ENCODE results near the gene UBAC1. TPM values are rescaled to one million over a fixed set of nuclear protein-coding genes. Genes with fewer than 3 reads are reported as not detected.
"Not testable (repeated sequence)": the region's sequence is repeated elsewhere in the genome, so short reads cannot be mapped to it uniquely, and the experiment has no call there.

UBAC1 gene
- total RNA-seq, 1 experiment from 2014 or later: 55.6 TPM

DNA sequence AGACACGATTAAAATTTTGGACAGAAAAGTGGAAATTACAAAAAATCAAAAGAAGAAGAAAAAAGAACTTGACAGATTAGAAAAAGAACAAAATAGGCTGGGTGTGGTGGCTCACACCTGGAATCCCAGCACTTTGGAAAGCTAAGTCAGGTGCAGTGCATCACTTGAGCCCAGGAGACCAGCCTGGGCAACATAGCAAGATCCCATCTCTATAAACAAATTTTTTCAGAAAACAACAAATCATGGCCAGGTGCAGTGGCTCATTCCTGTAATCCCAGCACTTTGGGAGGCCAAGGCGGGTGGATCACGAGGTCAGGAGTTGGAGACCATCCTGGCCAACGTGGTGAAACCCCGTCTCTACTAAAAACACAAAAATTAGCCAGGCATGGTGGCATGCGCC, 68.8 kb downstream of the UBAC1 start:
- ATAC-seq: not testable (repeated sequence)
- peaks cover 81% of the 10 kb centered on the region for H3K4me1 Mint-ChIP-seq
- CTCF ChIA-PET: interaction anchor here (0.7 kb wide), 1 partner anchor 227 kb away, joined by 3 read pairs; no protein-coding TSS in a partner anchor

DNA sequence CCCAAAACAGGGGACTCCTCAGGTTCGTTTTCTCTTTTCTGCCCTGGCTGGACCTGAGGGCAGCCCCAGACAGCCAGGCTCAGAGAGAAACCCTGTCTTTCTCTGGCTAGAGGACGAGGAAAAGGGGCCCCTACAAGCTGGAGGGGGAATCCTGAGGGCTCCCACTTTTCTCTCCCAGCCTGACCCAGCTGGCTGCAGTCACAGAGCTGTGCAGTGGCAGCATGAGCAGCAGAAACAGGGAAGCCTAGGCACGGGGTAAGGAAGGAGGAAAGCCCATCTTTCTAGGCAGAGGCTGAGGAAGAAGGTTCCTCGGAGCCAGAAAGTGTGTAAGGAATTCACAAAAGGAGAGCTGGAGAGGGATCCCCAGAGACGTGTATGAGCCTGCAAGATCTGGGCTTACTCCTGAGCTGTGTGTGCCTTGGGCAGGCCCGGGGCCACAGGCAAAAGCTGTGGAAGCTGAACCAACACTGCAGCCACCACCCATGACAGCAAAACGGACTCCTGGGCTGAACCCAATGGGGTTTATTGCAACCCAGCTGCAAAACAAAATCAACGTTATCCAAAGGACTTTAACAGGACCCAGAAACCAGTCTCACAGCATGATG, 70.0 kb downstream of the UBAC1 start:
- peaks cover 91% of the 10 kb centered on the region for H3K4me1 Mint-ChIP-seq
- ChIA-PET POLR2A (no interaction called here), CTCF (no interaction called here)
- no peaks in the 10 kb centered on the region; the same call in 1 of the 2 replicates for H3K9me3 Mint-ChIP-seq
- no peak for DNase-seq (ENCODE audit: low spot score)
- H3K27me3 Mint-ChIP-seq (ENCODE audit: low read depth): no peaks in the 10 kb centered on the region; the same call in 1 of the 2 replicates
- no peak for ATAC-seq
- H3K4me3 Mint-ChIP-seq: no peak overlapping the region
- H3K36me3 Mint-ChIP-seq: no peaks in the 10 kb centered on the region
- peak overlapping the region; percentile 87 for H3K27ac Mint-ChIP-seq
- TF ChIP-seq JAZF1 (CRISPR knock-in tag; IDR thresholded peaks at IDR 0.05) (no peak), NR2C2 (CRISPR knock-in tag; IDR thresholded peaks at IDR 0.05) (no peak), ZNF263 (CRISPR knock-in tag; IDR thresholded peaks at IDR 0.05; ENCODE audit: low read depth) (no peak), TCF7 (CRISPR knock-in tag; IDR thresholded peaks at IDR 0.05; ENCODE audit: low read depth) (no peak), NR1H2 (CRISPR knock-in tag; IDR thresholded peaks at IDR 0.05) (no peak), ESRRA (CRISPR knock-in tag; IDR thresholded peaks at IDR 0.05; ENCODE audit: borderline replicate concordance) (no peak), HMGA2 (CRISPR knock-in tag; IDR thresholded peaks at IDR 0.05) (no peak), ZNF671 (CRISPR knock-in tag; IDR thresholded peaks at IDR 0.05) (no peak), CBFB (CRISPR knock-in tag; IDR thresholded peaks at IDR 0.05; ENCODE audit: low read depth) (no peak), ZNF232 (CRISPR knock-in tag; IDR thresholded peaks at IDR 0.05) (no peak), RORB (CRISPR knock-in tag; IDR thresholded peaks at IDR 0.05) (no peak), GTF2I (CRISPR knock-in tag; conservative IDR thresholded peaks at IDR 0.05) (no peak)
- TF ChIP-seq, protein P1, sequence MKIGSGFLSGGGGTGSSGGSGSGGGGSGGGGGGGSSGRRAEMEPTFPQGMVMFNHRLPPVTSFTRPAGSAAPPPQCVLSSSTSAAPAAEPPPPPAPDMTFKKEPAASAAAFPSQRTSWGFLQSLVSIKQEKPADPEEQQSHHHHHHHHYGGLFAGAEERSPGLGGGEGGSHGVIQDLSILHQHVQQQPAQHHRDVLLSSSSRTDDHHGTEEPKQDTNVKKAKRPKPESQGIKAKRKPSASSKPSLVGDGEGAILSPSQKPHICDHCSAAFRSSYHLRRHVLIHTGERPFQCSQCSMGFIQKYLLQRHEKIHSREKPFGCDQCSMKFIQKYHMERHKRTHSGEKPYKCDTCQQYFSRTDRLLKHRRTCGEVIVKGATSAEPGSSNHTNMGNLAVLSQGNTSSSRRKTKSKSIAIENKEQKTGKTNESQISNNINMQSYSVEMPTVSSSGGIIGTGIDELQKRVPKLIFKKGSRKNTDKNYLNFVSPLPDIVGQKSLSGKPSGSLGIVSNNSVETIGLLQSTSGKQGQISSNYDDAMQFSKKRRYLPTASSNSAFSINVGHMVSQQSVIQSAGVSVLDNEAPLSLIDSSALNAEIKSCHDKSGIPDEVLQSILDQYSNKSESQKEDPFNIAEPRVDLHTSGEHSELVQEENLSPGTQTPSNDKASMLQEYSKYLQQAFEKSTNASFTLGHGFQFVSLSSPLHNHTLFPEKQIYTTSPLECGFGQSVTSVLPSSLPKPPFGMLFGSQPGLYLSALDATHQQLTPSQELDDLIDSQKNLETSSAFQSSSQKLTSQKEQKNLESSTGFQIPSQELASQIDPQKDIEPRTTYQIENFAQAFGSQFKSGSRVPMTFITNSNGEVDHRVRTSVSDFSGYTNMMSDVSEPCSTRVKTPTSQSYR (CRISPR knock-in tag; IDR thresholded peaks at IDR 0.05): no peak
- TF ChIP-seq, protein P2, sequence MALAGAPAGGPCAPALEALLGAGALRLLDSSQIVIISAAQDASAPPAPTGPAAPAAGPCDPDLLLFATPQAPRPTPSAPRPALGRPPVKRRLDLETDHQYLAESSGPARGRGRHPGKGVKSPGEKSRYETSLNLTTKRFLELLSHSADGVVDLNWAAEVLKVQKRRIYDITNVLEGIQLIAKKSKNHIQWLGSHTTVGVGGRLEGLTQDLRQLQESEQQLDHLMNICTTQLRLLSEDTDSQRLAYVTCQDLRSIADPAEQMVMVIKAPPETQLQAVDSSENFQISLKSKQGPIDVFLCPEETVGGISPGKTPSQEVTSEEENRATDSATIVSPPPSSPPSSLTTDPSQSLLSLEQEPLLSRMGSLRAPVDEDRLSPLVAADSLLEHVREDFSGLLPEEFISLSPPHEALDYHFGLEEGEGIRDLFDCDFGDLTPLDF (CRISPR knock-in tag; IDR thresholded peaks at IDR 0.05): no peak
- TF ChIP-seq, protein P3, sequence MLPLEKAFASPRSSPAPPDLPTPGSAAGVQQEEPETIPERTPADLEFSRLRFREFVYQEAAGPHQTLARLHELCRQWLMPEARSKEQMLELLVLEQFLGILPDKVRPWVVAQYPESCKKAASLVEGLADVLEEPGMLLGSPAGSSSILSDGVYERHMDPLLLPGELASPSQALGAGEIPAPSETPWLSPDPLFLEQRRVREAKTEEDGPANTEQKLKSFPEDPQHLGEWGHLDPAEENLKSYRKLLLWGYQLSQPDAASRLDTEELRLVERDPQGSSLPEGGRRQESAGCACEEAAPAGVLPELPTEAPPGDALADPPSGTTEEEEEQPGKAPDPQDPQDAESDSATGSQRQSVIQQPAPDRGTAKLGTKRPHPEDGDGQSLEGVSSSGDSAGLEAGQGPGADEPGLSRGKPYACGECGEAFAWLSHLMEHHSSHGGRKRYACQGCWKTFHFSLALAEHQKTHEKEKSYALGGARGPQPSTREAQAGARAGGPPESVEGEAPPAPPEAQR (CRISPR knock-in tag; IDR thresholded peaks at IDR 0.05): no peak
- TF ChIP-seq, protein P4, sequence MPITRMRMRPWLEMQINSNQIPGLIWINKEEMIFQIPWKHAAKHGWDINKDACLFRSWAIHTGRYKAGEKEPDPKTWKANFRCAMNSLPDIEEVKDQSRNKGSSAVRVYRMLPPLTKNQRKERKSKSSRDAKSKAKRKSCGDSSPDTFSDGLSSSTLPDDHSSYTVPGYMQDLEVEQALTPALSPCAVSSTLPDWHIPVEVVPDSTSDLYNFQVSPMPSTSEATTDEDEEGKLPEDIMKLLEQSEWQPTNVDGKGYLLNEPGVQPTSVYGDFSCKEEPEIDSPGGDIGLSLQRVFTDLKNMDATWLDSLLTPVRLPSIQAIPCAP (CRISPR knock-in tag; IDR thresholded peaks at IDR 0.05): no peak

More for the DNA sequence above, 68.8 kb downstream of the UBAC1 start:
- POLR2A ChIA-PET; H3K27me3 Mint-ChIP-seq (ENCODE audit: low read depth); H3K4me3 Mint-ChIP-seq; H3K9me3 Mint-ChIP-seq; DNase-seq (ENCODE audit: low spot score); H3K36me3 Mint-ChIP-seq: not testable (repeated sequence)
- H3K27ac Mint-ChIP-seq: peak overlapping the region; percentile 13; the same call in 1 of the 2 replicates
- TF ChIP-seq ZNF121 (CRISPR knock-in tag; IDR thresholded peaks at IDR 0.05): peak; percentile 42; the same call in 1 of the 2 replicates

Measured in WTC11 (cell line).